ENCODE results near the gene C2CD4B.

C2CD4B gene, protein sequence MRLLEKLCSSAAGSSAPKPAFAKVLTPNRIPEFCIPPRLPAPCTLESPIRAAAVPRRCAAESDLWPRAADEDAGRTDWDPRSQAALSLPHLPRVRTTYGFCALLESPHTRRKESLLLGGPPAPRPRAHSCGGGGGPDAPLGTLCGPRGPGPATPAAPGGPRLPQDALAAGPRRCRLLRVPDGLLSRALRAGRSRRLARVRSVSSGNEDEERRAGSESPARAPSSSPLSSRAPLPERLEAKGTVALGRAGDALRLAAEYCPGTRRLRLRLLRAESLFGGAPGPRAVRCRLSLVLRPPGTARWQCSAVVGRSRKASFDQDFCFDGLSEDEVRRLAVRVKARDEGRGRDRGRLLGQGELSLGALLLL

DNA sequence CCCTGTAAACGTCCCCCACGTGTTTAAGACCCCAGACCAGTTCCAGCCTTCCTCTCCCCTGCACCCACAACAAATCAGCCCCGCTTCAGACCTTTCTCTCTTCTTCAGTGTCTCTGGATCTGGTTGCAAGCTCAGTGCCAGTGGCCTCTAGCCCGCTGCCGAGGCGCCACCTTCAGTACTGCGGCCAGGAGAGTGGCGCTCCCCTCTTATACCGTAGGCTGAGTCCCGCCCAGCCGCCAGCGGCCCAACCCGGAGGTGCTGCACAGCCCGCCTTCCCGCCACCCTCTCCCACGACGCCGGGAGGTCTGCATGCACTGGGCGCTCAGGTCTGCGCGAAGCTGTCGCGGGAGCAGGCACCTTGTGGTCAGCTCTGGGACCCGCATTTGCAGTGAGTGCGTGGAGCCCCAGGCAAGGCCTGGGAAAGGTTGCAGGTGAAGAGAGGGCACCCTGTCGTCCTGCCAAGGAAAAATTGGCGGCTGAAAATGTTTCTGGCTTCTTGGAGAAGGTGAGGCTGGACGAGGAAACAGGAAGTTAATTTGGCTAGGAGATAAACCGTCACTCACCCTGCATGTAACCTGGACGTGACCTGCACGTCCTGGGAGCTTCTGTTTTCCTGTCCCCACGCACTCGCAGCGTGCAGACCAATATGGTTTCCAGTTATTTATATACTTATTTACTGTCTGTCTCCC is at the start of gene C2CD4B:
C2CD4B (minus strand) TSS at position 182 of the 689 bp plus-strand sequence. CDS start 301 bp downstream, outside the sequence.
- no peak for FAIRE-seq

DNA sequence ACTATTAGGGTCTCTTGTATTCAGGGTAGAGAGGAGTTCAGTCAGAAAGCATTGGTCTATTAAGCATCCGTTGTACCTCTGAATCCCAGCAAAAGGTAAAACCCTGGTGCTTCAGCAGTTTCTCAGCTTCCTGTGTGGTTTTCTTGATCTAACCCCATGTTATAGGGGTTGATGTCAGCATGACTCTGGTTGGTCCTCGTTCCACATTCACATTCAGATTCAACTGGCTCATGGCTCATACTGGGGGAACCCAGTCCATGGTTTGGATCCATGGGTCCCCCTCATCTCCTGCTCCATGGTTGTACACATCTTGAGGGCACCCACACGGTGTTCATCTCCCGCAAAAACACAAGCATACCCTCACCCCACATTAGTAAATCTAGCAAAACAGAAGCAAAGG is 47.7 kb upstream of the C2CD4B start:
- FAIRE-seq = no peak

GRCh38 chr15:62211348-62211747 is 46.3 kb upstream of the C2CD4B start:
- no peak for FAIRE-seq

DNA sequence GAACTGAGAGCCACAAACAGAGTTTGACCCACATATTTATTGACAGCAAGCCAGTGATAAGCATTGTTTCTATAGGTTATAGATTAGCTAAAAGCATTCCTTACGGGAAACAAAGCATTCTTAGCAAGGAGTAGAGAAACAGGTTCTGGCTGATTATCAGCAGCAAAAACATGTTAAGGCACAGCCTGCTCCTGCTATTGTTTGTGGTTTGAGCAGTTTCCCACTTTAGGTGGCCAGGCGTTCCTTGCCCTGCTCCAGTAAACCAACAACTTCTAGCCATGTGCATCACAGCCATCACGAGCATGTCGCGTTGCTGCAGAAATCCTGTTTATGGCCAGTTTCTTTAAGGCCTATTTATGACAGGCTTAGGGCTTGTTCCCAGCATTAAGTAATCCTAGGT is 44.7 kb upstream of the C2CD4B start:
- no peak for FAIRE-seq

DNA sequence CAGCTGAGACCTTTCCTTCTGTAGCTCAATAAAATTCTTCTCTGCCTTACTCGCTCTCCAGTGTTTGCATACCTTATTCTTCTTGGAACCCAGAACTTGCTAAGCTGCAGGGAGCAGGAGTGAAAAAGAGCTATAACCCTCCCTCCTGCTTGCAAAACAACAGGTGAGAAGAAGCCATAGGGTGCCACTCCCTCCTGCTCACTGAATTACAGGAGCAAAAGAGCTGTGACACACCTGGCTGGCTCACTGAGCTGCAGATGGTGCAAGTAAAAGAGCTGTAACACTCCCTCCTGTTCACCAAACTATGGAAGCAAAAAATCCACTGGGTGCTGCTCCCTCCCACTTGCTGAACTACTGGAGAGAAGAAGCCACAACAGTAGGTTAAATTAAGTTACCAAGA is 44.2 kb upstream of the C2CD4B start:
- no peak for FAIRE-seq

DNA sequence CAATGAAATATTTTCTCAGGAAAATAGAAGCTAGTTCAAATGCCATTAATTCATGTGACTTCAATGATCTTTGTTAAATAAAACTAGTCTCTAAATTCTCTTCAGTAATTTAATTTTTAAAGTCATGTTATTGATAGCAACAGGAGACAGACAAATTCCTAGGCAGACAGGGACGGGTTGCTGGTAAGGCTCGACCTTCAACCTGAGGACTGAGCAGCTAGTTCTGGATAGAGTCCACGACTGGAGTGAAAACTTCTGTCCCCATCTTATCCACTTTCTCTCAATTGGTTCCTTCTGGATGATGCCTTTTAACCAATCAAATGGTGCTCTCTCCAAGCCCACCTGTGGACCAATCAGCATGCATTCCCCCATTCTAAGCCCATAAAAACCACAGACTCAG is 43.8 kb upstream of the C2CD4B start:
- no peak for FAIRE-seq

GRCh38 chr15:62208367-62208766 is 43.3 kb upstream of the C2CD4B start:
- FAIRE-seq = no peak

GRCh38 chr15:62190675-62191074 is 25.6 kb upstream of the C2CD4B start:
- FAIRE-seq = no peak

- no peak for FAIRE-seq
These were observed 25.2 kb upstream of the C2CD4B start for GRCh38 chr15:62190274-62190673.

- FAIRE-seq = no peak
These were observed 23.7 kb upstream of the C2CD4B start for GRCh38 chr15:62188744-62189143.

- no peak for FAIRE-seq
These were observed 22.8 kb upstream of the C2CD4B start for GRCh38 chr15:62187910-62188309.

GRCh38 chr15:62187425-62187824 is 22.3 kb upstream of the C2CD4B start:
- no peak for FAIRE-seq

DNA sequence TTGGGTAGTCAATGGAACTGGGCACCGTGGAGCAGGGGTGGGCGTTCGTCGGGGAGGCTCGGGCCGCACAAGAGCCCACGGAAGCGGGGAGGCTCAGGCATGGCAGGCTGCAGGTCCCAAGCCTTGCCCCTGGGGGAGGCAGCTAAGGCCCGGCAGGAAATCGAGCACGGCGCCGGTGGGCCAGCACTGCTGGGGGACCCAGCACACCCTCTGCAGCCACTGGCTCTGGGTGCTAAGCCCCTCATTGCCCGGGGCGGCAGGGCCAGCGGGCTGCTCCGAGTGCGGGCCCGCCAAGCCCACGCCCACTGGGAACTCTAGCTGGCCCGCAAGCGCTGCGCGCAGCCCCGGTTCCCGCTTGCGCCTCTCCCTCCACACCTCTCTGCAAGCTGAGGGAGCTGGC is 21.5 kb upstream of the C2CD4B start:
- FAIRE-seq = no peak

- FAIRE-seq = no peak
These were observed 18.0 kb upstream of the C2CD4B start for GRCh38 chr15:62183130-62183529.

DNA sequence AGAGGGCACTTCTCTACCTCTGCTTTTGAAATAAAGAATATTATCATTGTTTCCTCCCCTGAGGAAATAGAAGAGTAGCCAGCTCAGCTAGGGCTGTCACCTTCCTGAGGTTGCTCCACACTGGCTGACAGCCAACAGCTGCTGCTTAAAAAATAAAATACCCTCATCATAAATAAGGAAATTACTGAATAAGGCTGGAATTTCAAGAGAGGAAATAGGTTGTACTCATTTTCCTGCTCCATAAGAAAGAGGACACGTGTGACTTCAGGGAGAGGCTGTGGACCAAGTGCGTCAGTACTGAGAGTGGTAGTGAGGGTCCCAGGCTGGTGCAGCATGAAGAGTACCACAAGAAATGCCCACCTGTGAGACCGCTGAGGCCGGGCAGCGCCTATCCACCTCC is 8.1 kb upstream of the C2CD4B start:
- no peak for FAIRE-seq

- FAIRE-seq = no peak
These were observed 6.8 kb upstream of the C2CD4B start for GRCh38 chr15:62171882-62172281.

GRCh38 chr15:62165793-62166375 is 799 bp upstream of the C2CD4B start:
- FAIRE-seq = no peak

DNA sequence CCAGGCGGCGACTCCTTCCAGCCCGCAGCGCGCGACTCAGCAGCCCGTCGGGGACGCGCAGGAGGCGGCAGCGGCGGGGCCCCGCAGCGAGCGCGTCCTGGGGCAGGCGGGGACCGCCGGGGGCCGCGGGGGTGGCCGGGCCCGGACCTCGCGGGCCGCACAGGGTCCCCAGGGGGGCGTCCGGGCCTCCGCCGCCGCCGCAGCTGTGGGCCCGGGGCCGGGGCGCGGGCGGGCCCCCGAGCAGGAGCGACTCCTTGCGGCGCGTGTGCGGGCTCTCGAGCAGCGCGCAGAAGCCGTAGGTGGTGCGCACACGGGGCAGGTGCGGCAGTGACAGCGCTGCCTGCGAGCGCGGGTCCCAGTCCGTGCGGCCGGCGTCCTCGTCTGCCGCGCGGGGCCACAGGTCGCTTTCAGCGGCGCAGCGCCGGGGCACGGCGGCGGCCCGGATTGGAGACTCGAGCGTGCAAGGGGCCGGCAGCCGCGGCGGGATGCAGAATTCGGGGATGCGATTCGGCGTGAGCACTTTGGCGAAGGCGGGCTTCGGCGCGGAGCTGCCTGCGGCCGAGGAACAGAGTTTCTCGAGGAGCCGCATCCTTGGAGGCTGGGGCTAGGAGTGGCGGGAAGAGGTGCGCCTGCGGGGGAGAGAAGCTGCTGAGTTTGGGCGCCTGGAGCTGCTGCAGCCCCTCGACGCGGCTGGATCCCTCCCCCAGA is 535 bp downstream of the C2CD4B start:
- no peak for FAIRE-seq

DNA sequence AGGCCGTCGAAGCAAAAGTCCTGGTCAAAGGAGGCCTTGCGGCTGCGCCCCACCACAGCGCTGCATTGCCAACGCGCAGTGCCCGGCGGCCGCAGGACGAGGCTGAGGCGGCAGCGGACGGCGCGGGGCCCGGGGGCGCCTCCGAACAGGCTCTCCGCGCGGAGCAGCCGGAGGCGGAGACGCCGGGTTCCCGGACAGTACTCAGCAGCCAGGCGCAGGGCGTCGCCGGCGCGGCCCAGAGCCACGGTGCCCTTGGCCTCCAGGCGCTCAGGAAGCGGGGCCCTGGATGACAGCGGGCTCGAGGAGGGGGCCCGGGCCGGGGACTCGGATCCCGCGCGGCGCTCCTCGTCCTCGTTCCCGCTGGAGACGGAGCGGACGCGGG is 1.1 kb downstream of the C2CD4B start:
- no peak for FAIRE-seq

DNA sequence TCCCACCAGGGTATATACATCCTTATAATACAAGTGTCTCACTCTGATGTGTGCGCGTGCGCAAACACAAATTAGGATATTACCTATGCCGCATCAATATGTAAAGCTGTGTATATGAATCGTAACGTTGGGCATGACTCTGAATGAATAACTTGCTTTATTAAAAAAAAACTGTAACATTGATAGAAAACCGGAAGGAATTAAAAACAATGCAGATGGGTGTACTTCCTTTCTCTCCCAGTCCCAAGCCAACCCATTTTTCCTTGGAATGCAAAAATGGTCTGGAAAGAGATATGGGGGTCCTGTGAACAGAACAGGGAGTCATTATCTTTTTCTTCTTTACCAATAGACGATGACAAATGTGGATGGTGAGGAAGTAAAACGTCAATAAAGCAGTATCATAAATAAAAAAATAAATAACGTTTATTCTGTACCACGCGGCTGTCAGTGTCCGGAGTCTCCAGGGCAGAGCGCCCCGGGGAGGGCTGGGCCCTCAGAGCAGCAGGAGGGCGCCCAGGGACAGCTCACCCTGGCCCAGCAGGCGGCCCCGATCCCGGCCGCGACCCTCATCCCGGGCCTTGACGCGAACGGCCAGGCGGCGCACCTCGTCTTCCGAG is 1.6 kb downstream of the C2CD4B start:
- FAIRE-seq = peak; percentile 33

DNA sequence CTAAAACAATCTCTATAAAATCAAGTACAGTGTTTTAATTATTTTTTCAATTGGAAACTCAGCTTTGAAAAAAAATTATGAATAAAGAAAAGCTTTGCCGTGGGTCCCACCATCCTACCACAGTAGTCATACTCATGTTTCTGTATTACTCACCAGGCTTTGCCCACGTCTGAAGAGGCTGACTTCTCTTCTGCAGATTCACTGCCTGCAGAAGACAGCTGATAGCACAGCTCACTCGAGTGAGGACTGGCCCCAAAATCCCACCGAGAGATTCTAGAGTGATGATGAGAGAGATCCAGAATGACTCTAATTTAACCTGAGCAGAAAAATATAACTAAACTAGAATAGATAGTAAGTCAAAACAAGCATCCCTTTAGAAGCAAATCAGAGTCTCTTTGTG is 11.9 kb downstream of the C2CD4B start:
- no peak for FAIRE-seq

DNA sequence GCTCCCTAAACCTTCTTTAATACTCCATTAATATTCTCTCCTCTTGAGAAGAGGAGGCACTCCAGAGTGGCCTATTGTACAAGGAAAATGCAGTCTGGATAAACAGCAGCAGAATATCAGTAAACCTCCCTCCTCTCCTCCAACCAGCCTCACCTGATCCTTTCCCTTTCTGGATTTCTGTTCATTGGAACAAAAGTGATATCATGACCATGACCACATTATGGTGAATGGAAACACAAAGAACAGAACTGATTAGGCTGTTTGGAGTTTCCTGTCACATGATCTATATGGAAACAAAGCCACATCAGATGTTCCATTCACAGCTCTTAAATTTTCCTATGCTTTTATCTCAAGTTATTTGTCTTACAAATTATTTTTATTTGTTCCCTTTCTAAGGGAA is 14.6 kb downstream of the C2CD4B start:
- peak; percentile 49 for FAIRE-seq

- no peak for FAIRE-seq
These were observed 15.4 kb downstream of the C2CD4B start for GRCh38 chr15:62149729-62150128.
